GM10248 (cell line): ENCODE measurements around the gene AIFM3.

Experiments
- CTCF ChIA-PET: fragments of 300-600 bp; sonication (Branson Sonifier 250); formaldehyde crosslinking; extraction: SDS; loops from one replicate; lab custom pipeline; 2021; ENCODE audit warnings: antibody characterized with exemption; lab: Yijun Ruan, JAX
- POLR2A ChIA-PET: fragments of 350-650 bp; sonication (Branson Sonifier 250); formaldehyde crosslinking; extraction: SDS; loops from one replicate; lab custom pipeline; 2020; ENCODE audit warnings: antibody characterized with exemption; lab: Yijun Ruan, JAX
- DNase-seq: peaks from one replicate; pipeline ENCODE4 v3.0.0; 2012; ENCODE audit errors: extremely low spot score
- CTCF ChIP-seq: IDR thresholded peaks from 2 replicates; pipeline ENCODE4 v1.5.1; 2012; ENCODE audit warnings: mild to moderate bottlenecking, low read depth; ENCODE audit errors: extremely low read depth, missing control alignments, control extremely low read depth

The AIFM3 gene

GRCh38 chr22:21020802-21021429 lies 53.9 kb downstream of the AIFM3 start:
- TF ChIP-seq CTCF, result peak; percentile 52
- ChIA-PET POLR2A (no interaction called here), CTCF (interaction anchor here (0.7 to 1.7 kb wide), 11 partner anchors 8 to 94 kb away, joined by 3 to 5 read pairs (median 3); partner anchors contain the start of genes LZTR1 and SLC7A4)
- DNase-seq, result peak; percentile 59

- POLR2A ChIA-PET, result no interaction called here
- no peak for DNase-seq
- no peak for TF ChIP-seq CTCF
- CTCF ChIA-PET, result no interaction called here
These were observed 55.5 kb downstream of the AIFM3 start for GRCh38 chr22:21022507-21022906.

- POLR2A ChIA-PET, result no interaction called here
- peak; percentile 4 for TF ChIP-seq CTCF
- CTCF ChIA-PET, result no interaction called here
- DNase-seq, result no peak
These were observed 56.0 kb downstream of the AIFM3 start for GRCh38 chr22:21022955-21023614.

- TF ChIP-seq CTCF, result no peak
- ChIA-PET POLR2A (no interaction called here), CTCF (interaction anchor here (0.6 kb wide), 1 partner anchor 116 kb away, joined by 3 read pairs; no protein-coding TSS in a partner anchor)
- DNase-seq, result no peak
These were observed 58.2 kb downstream of the AIFM3 start for GRCh38 chr22:21025266-21025665.

- CTCF ChIA-PET, result interaction anchor here (0.6 kb wide), 1 partner anchor 116 kb away, joined by 3 read pairs; no protein-coding TSS in a partner anchor
- no peak for DNase-seq
- TF ChIP-seq CTCF, result no peak
- POLR2A ChIA-PET, result no interaction called here
These were observed 59.0 kb downstream of the AIFM3 start for GRCh38 chr22:21025763-21026755.

GRCh38 chr22:21026783-21027692 lies 60.0 kb downstream of the AIFM3 start:
- ChIA-PET POLR2A (no interaction called here), CTCF (no interaction called here)
- no peak for DNase-seq
- TF ChIP-seq CTCF, result no peak
